ENCODE results near the gene LOC101059915.
"Not testable (repeated sequence)": the region's sequence is repeated elsewhere in the genome, so short reads cannot be mapped to it uniquely, and the experiment has no call there.

DNA sequence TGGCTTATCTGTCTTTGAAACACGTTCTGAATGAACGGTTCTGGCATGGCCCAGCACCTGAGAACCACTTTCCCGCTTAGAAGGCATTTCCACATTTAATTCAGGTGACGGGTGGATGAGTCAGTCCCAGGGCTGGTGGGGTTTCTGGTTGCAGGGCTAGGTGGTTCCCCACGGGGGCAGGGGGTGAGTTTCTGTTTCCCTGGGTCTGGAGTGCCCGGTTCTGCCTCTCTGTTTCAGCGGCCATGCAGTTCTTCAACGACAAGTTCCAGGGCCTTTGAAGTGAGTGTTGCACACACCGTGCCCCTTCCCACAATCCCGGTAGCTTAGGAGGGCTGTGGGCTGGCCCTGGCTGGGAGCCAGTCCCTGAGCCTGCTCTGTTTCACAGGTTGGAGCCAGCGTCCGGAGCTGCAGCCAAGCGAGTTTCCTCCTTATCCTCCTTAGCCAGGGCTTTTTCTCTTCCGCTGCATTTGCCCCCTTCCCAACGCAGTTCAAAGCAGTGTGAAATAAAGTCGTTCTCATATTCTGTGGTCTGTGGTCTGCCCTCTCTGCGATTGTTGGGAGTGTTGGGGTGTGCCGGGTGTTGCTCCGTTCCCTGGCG lies 53.0 kb downstream of the LOC101059915 start:
- TF ChIP-seq, protein P1, sequence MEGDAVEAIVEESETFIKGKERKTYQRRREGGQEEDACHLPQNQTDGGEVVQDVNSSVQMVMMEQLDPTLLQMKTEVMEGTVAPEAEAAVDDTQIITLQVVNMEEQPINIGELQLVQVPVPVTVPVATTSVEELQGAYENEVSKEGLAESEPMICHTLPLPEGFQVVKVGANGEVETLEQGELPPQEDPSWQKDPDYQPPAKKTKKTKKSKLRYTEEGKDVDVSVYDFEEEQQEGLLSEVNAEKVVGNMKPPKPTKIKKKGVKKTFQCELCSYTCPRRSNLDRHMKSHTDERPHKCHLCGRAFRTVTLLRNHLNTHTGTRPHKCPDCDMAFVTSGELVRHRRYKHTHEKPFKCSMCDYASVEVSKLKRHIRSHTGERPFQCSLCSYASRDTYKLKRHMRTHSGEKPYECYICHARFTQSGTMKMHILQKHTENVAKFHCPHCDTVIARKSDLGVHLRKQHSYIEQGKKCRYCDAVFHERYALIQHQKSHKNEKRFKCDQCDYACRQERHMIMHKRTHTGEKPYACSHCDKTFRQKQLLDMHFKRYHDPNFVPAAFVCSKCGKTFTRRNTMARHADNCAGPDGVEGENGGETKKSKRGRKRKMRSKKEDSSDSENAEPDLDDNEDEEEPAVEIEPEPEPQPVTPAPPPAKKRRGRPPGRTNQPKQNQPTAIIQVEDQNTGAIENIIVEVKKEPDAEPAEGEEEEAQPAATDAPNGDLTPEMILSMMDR (tag by site-specific recombination; IDR thresholded peaks at IDR 0.05), result not testable (repeated sequence)
- not testable (repeated sequence) for TF ChIP-seq GLIS1 (tag by site-specific recombination; IDR thresholded peaks at IDR 0.05)

All from HEK293 (cell line).